ENCODE results near the gene NWD2. TPM values are rescaled to one million over a fixed set of nuclear protein-coding genes. Genes with fewer than 3 reads are reported as not detected.

The NWD2 gene
- total RNA-seq, 1 experiment from 2014 or later = not detected

- Mint-ChIP-seq H3K27ac (no peak overlapping the region), H3K36me3 (ENCODE audit: insufficient read depth in 1 of 3, low read depth in 3 of 3) (no peaks in the 10 kb centered on the region), H3K4me3 (no peak overlapping the region), H3K4me1 (no peaks in the 10 kb centered on the region), H3K27me3 (ENCODE audit: low read depth) (no peaks in the 10 kb centered on the region; the same call in 1 of the 2 replicates), H3K9me3 (no peaks in the 10 kb centered on the region)
- H3K23me2 ChIP-seq (ENCODE audit: insufficient read length, low read depth, low read length, poor library complexity, severe bottlenecking) = no peaks in the 10 kb centered on the region
- no peak overlapping the region for H3K4me2 ChIP-seq (ENCODE audit: insufficient read depth, insufficient read length, low read length)
- H3K27me3 ChIP-seq (ENCODE audit: insufficient read depth, low read length) = no peaks in the 10 kb centered on the region
- H3K27ac ChIP-seq (ENCODE audit: insufficient read length, low read depth, low read length) = no peak overlapping the region
- no peak overlapping the region for H4K5ac ChIP-seq (ENCODE audit: insufficient read length, low read depth, low read length)
- H4K8ac ChIP-seq (replicated peaks; ENCODE audit: insufficient read length, low read depth, low read length) = no peak overlapping the region
- no peaks in the 10 kb centered on the region for H4K20me1 ChIP-seq (ENCODE audit: control insufficient read depth, insufficient read depth, insufficient read length)
- H3K23ac ChIP-seq (ENCODE audit: insufficient read length, low read depth, low read length) = no peak overlapping the region
- H3K14ac ChIP-seq (ENCODE audit: insufficient read depth, low read length) = no peak overlapping the region
- H3K56ac ChIP-seq (ENCODE audit: insufficient read length, low read depth, low read length) = no peak overlapping the region
- WGBS (ENCODE audit: extremely low coverage, insufficient read length, low lambda C conversion rate) = no CpG with 5 or more reads among the region's 1 CpG
- H3K4ac ChIP-seq (ENCODE audit: low read depth, low read length) = no peak overlapping the region
- no peak overlapping the region for H2BK12ac ChIP-seq (ENCODE audit: insufficient read length, low read depth, low read length)
- no peak overlapping the region for H3T11ph ChIP-seq (ENCODE audit: low read length)
- no peak overlapping the region for H2BK5ac ChIP-seq (ENCODE audit: insufficient read length, low read length)
- H3K79me1 ChIP-seq (ENCODE audit: insufficient read depth, low read depth, low read length, poor library complexity, severe bottlenecking) = no peaks in the 10 kb centered on the region
- no peak overlapping the region for H2BK15ac ChIP-seq (ENCODE audit: low read depth, low read length)
- no peak overlapping the region for H3K18ac ChIP-seq (ENCODE audit: insufficient read length, low read depth, low read length)
- H2AFZ ChIP-seq (ENCODE audit: low read length) = no peak overlapping the region
- H2BK20ac ChIP-seq (ENCODE audit: low read depth, low read length, poor library complexity, severe bottlenecking) = no peak overlapping the region
- H3K4me1 ChIP-seq (ENCODE audit: insufficient read depth, low read length) = no peaks in the 10 kb centered on the region
- H4K91ac ChIP-seq (ENCODE audit: insufficient read length, low read depth, low read length) = no peak overlapping the region
- H3K79me2 ChIP-seq (ENCODE audit: insufficient read depth, low read length) = no peaks in the 10 kb centered on the region
- no peak overlapping the region for H2AK5ac ChIP-seq (ENCODE audit: insufficient read length, low read length)
- no peak overlapping the region for H3K9ac ChIP-seq (ENCODE audit: extremely low read depth, insufficient read length, low read length)
- H2BK120ac ChIP-seq (ENCODE audit: low read depth, low read length, poor library complexity, severe bottlenecking) = no peak overlapping the region
- H3K9me3 ChIP-seq (ENCODE audit: control insufficient read depth, low read depth, low read length) = no peaks in the 10 kb centered on the region
- no peak for DNase-seq
- TF ChIP-seq CTCF (conservative IDR thresholded peaks at IDR 0.05) = no peak
These were observed 225.7 kb downstream of the NWD2 start for GRCh38 chr4:37470245-37470644.

Measured in H9 (cell line).